Stimulated activated CD4-positive, alpha-beta T cell treated with anti-CD3 and anti-CD28 coated beads, TNF-alpha, amount 100 ng/mL, for 48 hours (primary cell): ENCODE measurements around the gene DUSP9.
"Not testable (repeated sequence)": the region's sequence is repeated elsewhere in the genome, so short reads cannot be mapped to it uniquely, and the experiment has no call there.

Experiments used
- DNase-seq, 3 donors: peaks; one replicate each; pipeline ENCODE4 v3.0.0-alpha.2; 2020; ENCODE audit warnings: low read depth in 3 of 3

Gene DUSP9

GRCh38 chrX:153646620-153647373, at the start of gene DUSP9:
DUSP9 (plus strand) TSS chrX:153647203; CDS start chrX:153647954, 751 bp downstream.
- DNase-seq: no peak

- DNase-seq: no peak
Measured at GRCh38 chrX:153598541-153599191, 48.3 kb upstream of the DUSP9 start, which contains the start of gene CCNQ. CCNQ (minus strand) TSS chrX:153599139; CDS start chrX:153599073, 66 bp downstream.

- DNase-seq: peak; percentile 71 to 75 (median 75)
Measured at GRCh38 chrX:153599192-153600031, 47.6 kb upstream of the DUSP9 start.

- DNase-seq: no peak
Measured at GRCh38 chrX:153600032-153600373, 47.0 kb upstream of the DUSP9 start.

GRCh38 chrX:153600921-153601320, 46.1 kb upstream of the DUSP9 start:
- no peak for DNase-seq

GRCh38 chrX:153601511-153602110, 45.4 kb upstream of the DUSP9 start:
- DNase-seq: no peak

- no peak for DNase-seq
Measured at GRCh38 chrX:153602601-153603000, 44.4 kb upstream of the DUSP9 start.

GRCh38 chrX:153603131-153603656, 43.8 kb upstream of the DUSP9 start:
- no peak for DNase-seq

- not testable (repeated sequence) for DNase-seq
Measured at GRCh38 chrX:153604666-153605380, 42.2 kb upstream of the DUSP9 start.

- no peak for DNase-seq
Measured at GRCh38 chrX:153606503-153606902, 40.5 kb upstream of the DUSP9 start.

- no peak for DNase-seq
Measured at GRCh38 chrX:153608376-153608775, 38.6 kb upstream of the DUSP9 start.

- DNase-seq: no peak
Measured at GRCh38 chrX:153608806-153609205, 38.2 kb upstream of the DUSP9 start.

GRCh38 chrX:153609917-153610835, 36.8 kb upstream of the DUSP9 start:
- DNase-seq: peak; percentile 41 to 60 (median 58)

- no peak for DNase-seq
Measured at GRCh38 chrX:153610836-153611213, 36.2 kb upstream of the DUSP9 start.

- DNase-seq: no peak
Measured at GRCh38 chrX:153611298-153612095, 35.5 kb upstream of the DUSP9 start.

GRCh38 chrX:153612413-153612812, 34.6 kb upstream of the DUSP9 start:
- no peak for DNase-seq

- no peak for DNase-seq
Measured at GRCh38 chrX:153614818-153615217, 32.2 kb upstream of the DUSP9 start.

GRCh38 chrX:153620576-153620975, 26.4 kb upstream of the DUSP9 start:
- DNase-seq: no peak

- no peak for DNase-seq
Measured at GRCh38 chrX:153621949-153622598, 24.9 kb upstream of the DUSP9 start.
